A673 (cell line): Measurements from ENCODE around the gene DCAF15.

Experiments
- EZH2 ChIP-seq: fragments of 200-600 bp; sonication (generic); IDR thresholded peaks from 2 replicates; pipeline ENCODE4 v1.6.1; 2017; ENCODE audit warnings: borderline replicate concordance, low read depth, mild to moderate bottlenecking, mixed read lengths, antibody characterized with exemption, low read length; ENCODE audit not compliant: poor library complexity, severe bottlenecking
- TF ChIP-seq, protein P1 (sequence below): fragments of 300-800, 200-600 bp; sonication (generic); conservative IDR thresholded peaks from 2 replicates; pipeline ENCODE4 v1.5.1; 2017; ENCODE audit warnings: low read depth, mild to moderate bottlenecking, antibody characterized with exemption, low read length, moderate library complexity, mixed read lengths

GRCh38 chr19:13983213-13983889, 31.0 kb downstream of the DCAF15 start:
- TF ChIP-seq, protein P1, sequence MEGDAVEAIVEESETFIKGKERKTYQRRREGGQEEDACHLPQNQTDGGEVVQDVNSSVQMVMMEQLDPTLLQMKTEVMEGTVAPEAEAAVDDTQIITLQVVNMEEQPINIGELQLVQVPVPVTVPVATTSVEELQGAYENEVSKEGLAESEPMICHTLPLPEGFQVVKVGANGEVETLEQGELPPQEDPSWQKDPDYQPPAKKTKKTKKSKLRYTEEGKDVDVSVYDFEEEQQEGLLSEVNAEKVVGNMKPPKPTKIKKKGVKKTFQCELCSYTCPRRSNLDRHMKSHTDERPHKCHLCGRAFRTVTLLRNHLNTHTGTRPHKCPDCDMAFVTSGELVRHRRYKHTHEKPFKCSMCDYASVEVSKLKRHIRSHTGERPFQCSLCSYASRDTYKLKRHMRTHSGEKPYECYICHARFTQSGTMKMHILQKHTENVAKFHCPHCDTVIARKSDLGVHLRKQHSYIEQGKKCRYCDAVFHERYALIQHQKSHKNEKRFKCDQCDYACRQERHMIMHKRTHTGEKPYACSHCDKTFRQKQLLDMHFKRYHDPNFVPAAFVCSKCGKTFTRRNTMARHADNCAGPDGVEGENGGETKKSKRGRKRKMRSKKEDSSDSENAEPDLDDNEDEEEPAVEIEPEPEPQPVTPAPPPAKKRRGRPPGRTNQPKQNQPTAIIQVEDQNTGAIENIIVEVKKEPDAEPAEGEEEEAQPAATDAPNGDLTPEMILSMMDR: no peak
- no peak for TF ChIP-seq EZH2
